Measurements from ENCODE around the gene CACNA1I.

- TF ChIP-seq CTCF (IDR thresholded peaks at IDR 0.05; ENCODE audit: control extremely low read depth in 1 of 3, insufficient read depth in 1 of 3, low read depth in 1 of 3, low read length in 3 of 3) (no peak), CEBPB (IDR thresholded peaks at IDR 0.05; ENCODE audit: low read depth, low read length) (no peak), TAF7 (optimal IDR thresholded peaks at IDR 0.05; ENCODE audit: borderline replicate concordance, low read depth, low read length) (no peak), ATF2 (IDR thresholded peaks at IDR 0.05; ENCODE audit: low read length) (no peak), SIN3A (conservative IDR thresholded peaks at IDR 0.05 in 1 of 2, IDR thresholded peaks at IDR 0.05 in 1 of 2; ENCODE audit: low read depth in 1 of 2, low read length in 2 of 2) (no peak), YY1 (IDR thresholded peaks at IDR 0.05; ENCODE audit: low read depth, low read length) (no peak), CHD7 (IDR thresholded peaks at IDR 0.05; ENCODE audit: insufficient replicate concordance, low read length) (no peak), POLR2A (IDR thresholded peaks at IDR 0.05; ENCODE audit: control extremely low read depth in 1 of 2, low read depth in 2 of 2, low read length in 2 of 2) (no peak)
Measured at GRCh38 chr22:39645532-39645931, 75.0 kb downstream of the CACNA1I start.
